Body of pancreas (tissue), 4 donors: ENCODE data around the gene GADD45GIP1. TPM values are rescaled to one million over a fixed set of nuclear protein-coding genes. Genes with fewer than 3 reads are reported as not detected.

Source experiments
- ATAC-seq: fragments of 150-250 bp; one replicate; pipeline ENCODE4 v1.9.1; 2016
- DNase-seq, 4 donors: peaks; one replicate each; pipeline ENCODE4 v3.0.0-alpha.2; 2019
- H3K27ac ChIP-seq, 4 donors: fragments of 200-600 bp; sonication (generic); 1 replicate in 3 of 4; 2 replicates in 1 of 4; pipeline versions ENCODE4 v1.5.1 to v1.6.1; 2016 to 2019; ENCODE audit warnings: mild to moderate bottlenecking in 1 of 4, mixed read lengths in 1 of 4, moderate library complexity in 1 of 4
- H3K27me3 ChIP-seq, 2 donors: fragments of 200-600 bp; sonication (generic); one replicate each; pipeline ENCODE4 v1.6.0; 2016; ENCODE audit warnings: mild to moderate bottlenecking in 1 of 2
- H3K36me3 ChIP-seq, 2 donors: fragments of 200-600 bp; sonication (generic); replicated peaks in 1 of 2; 2 replicates each; pipeline ENCODE4 v1.5.1; 2016; ENCODE audit warnings: low read depth in 2 of 2; ENCODE audit not compliant: insufficient read depth in 1 of 2
- H3K4me1 ChIP-seq: fragments of 200-600 bp; sonication (generic); one replicate; pipeline ENCODE4 v1.6.0; 2016
- H3K4me3 ChIP-seq, 2 donors: fragments of 200-600 bp; sonication (generic); 1 replicate in 1 of 2; 2 replicates in 1 of 2; pipeline ENCODE4 v1.5.1; 2016 to 2019
- H3K9me3 ChIP-seq, 3 donors: fragments of 200-600 bp; sonication (generic); 1 replicate in 2 of 3; 2 replicates in 1 of 3; pipeline ENCODE4 v1.5.1; 2016
- POLR2A ChIP-seq, 3 donors: fragments of 450-650 bp; IDR thresholded peaks; one replicate each; pipeline ENCODE4 v1.6.1; 2016; ENCODE audit warnings: antibody characterized with exemption in 3 of 3, mild to moderate bottlenecking in 2 of 3
- WGBS, 2 donors: methylation state at CpG; one replicate each; pipeline ENCODE4 v1.1.5; 2017; 5-methylcytosine and 5-hydroxymethylcytosine counted together
- intact Hi-C: fragments of 100-400 bp; cut with DNase I; formaldehyde crosslinking; loops from one replicate; pipeline ENCODE4 v1.15.1; 2023
- total RNA-seq, 2 donors: library from RNA; depleted of rRNA; stranded (reverse); fragments of >200 nt; gene quantifications; one replicate each; pipeline ENCODE4 v1.1.0, GENCODE V29; 2016
- TF ChIP-seq, protein P1 (sequence below), 7 experiments: fragments of 450-650 bp in 4 of 7; fragments of 200-600 bp in 3 of 7; sonication (generic) in 3 of 7; IDR thresholded peaks; one replicate each; pipeline ENCODE4 v1.5.1; 2016 to 2019; ENCODE audit warnings: antibody characterized with exemption in 7 of 7

The GADD45GIP1 gene
- total RNA-seq, 2 donors from 2014 or later: 31.3 to 42.0 TPM

DNA sequence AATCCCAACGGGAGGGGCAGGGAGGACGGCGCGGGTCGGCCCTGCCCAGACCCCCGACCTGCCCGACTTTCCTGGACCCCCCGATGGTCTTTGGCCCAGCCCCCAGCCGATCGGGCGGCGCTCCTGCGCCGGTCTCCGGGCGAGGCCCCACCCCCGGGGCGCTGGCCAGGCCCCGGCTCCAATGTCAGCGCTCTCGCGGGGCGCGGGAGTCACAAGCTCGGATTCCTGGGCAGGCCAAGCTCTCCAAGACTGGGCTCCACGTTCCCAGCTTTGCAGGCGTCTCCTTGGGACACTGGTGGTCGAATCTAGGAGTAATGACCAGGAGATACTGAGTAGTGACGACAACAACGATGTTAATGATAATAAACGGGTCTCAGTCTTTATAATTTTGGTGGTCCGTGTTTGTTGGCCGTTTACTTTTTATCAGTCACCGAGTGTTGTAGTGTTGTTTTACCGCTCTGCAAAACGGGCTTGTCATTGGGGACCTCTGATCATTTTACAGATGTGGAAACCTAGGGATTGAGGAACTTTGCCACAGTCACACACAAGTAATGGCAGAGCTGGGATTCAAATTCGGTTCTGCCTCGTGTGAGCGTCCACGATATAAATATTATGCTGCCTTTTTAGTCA lies 10.8 kb downstream of the GADD45GIP1 start:
- WGBS, 2 donors: 1% methylated on average over 14 to 31 of the region's 40 CpGs

DNA sequence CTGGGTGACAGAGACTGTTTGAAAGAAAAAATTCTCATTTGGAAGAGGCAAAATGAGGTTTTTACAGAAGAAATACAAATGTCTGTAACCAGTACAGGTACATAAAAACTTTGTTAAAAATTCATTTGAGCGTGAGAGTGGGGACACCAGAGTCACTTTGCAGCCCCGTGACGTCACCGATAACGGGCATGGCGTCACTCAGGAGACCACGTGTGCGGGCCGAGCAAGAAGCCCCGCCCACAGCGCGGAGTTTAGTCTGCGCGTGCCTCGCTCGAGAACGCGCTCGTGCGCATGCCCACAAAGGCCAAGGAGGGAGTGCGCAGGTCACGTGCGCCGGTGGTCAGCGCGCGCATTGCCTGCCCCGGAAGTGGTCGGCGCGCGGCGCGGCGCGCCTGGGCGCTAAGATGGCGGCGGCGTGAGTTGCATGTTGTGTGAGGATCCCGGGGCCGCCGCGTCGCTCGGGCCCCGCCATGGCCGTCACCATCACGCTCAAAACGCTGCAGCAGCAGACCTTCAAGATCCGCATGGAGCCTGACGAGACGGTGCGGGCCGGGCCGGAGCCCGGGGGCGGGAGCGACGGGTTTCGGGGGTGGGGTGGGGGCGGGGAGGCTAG lies 11.4 kb downstream of the GADD45GIP1 start, which contains the start of gene RAD23A:
Gene RAD23A, plus strand, starts transcription at position 384 of the 613 bp plus-strand sequence. Its CDS starts 87 bp downstream, at position 471.
- no peaks in the 10 kb centered on the region for H3K9me3 ChIP-seq
- TF ChIP-seq, protein P1, sequence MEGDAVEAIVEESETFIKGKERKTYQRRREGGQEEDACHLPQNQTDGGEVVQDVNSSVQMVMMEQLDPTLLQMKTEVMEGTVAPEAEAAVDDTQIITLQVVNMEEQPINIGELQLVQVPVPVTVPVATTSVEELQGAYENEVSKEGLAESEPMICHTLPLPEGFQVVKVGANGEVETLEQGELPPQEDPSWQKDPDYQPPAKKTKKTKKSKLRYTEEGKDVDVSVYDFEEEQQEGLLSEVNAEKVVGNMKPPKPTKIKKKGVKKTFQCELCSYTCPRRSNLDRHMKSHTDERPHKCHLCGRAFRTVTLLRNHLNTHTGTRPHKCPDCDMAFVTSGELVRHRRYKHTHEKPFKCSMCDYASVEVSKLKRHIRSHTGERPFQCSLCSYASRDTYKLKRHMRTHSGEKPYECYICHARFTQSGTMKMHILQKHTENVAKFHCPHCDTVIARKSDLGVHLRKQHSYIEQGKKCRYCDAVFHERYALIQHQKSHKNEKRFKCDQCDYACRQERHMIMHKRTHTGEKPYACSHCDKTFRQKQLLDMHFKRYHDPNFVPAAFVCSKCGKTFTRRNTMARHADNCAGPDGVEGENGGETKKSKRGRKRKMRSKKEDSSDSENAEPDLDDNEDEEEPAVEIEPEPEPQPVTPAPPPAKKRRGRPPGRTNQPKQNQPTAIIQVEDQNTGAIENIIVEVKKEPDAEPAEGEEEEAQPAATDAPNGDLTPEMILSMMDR (IDR thresholded peaks at IDR 0.05): peak in 3 of 7 experiments; percentile 12 to 34 (median 16)
- peak; percentile 67 to 90 (median 84) for TF ChIP-seq POLR2A (IDR thresholded peaks at IDR 0.05)
- peaks cover 62% of the 10 kb centered on the region for H3K4me1 ChIP-seq
- ATAC-seq: peak; percentile 95
- intact Hi-C loops: no loop called here
- peak; percentile 98 to 99 (median 99) for DNase-seq
- H3K27me3 ChIP-seq: no peaks in the 10 kb centered on the region
- WGBS, 2 donors: 1% methylated on average over 41 to 50 of the region's 62 CpGs
- H3K4me3 ChIP-seq: peak within 1 kb of the TSS; percentile 75 to 91
- peaks cover 14 to 35% of the 10 kb centered on the region in 2 donors for H3K36me3 ChIP-seq
- H3K27ac ChIP-seq: peak within 1 kb of the TSS; percentile 86 to 95 (median 87)

More for the DNA sequence above, 10.8 kb downstream of the GADD45GIP1 start:
- TF ChIP-seq, protein P1 (IDR thresholded peaks at IDR 0.05): no peak
- no peak for TF ChIP-seq POLR2A (IDR thresholded peaks at IDR 0.05)
- Histone ChIP-seq H3K27me3 (no peaks in the 10 kb centered on the region), H3K36me3 (peaks cover 8 to 37% of the 10 kb centered on the region in 2 donors), H3K4me1 (peaks cover 55% of the 10 kb centered on the region), H3K4me3 (peak overlapping the region; percentile 75 to 91), H3K27ac (peak overlapping the region; percentile 86 to 95 (median 87)), H3K9me3 (no peaks in the 10 kb centered on the region)
- intact Hi-C loops: no loop called here
- peak; percentile 70 for ATAC-seq
- peak; percentile 69 to 77 (median 73) for DNase-seq

DNA sequence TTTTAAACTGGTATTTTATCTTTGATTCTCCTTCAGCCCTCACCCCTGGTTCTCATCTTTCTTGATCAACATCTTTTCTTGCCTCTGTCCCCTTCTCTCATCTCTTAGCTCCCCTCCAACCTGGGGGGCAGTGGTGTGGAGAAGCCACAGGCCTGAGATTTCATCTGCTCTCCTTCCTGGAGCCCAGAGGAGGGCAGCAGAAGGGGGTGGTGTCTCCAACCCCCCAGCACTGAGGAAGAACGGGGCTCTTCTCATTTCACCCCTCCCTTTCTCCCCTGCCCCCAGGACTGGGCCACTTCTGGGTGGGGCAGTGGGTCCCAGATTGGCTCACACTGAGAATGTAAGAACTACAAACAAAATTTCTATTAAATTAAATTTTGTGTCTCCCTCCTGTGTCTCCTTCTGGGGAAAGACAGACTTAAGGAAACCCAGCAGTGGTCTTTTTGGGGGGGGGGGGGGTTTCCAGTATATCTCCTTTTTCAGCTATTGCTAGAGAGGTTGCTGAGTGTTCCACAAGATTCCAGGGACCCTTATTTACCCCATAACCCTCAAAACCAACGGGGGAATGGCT lies 12.8 kb downstream of the GADD45GIP1 start:
- no peaks in the 10 kb centered on the region for H3K9me3 ChIP-seq
- no peak for ATAC-seq
- WGBS, 2 donors: 43 to 55% methylated on average over 2 of the region's 2 CpGs
- DNase-seq: no peak
- H3K27ac ChIP-seq: peak overlapping the region in 3 of 4 donors; percentile 86 to 95 (median 88)
- H3K4me3 ChIP-seq: no peak overlapping the region
- no peaks in the 10 kb centered on the region for H3K27me3 ChIP-seq
- peaks cover 74% of the 10 kb centered on the region for H3K4me1 ChIP-seq
- intact Hi-C loops: no loop called here
- H3K36me3 ChIP-seq: peaks cover 16 to 25% of the 10 kb centered on the region in 2 donors
- no peak for TF ChIP-seq POLR2A (IDR thresholded peaks at IDR 0.05)
- TF ChIP-seq, protein P1 (IDR thresholded peaks at IDR 0.05): no peak

DNA sequence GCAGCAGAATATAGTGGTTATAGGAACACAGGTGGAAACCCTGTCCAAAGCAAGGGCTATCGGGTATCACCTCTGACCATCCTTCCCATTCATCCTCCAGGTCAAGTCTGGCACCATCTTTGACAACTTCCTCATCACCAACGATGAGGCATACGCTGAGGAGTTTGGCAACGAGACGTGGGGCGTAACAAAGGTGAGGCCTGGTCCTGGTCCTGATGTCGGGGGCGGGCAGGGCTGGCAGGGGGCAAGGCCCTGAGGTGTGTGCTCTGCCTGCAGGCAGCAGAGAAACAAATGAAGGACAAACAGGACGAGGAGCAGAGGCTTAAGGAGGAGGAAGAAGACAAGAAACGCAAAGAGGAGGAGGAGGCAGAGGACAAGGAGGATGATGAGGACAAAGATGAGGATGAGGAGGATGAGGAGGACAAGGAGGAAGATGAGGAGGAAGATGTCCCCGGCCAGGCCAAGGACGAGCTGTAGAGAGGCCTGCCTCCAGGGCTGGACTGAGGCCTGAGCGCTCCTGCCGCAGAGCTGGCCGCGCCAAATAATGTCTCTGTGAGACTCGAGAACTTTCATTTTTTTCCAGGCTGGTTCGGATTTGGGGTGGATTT lies 13.5 kb downstream of the GADD45GIP1 start:
- TF ChIP-seq, protein P1 (IDR thresholded peaks at IDR 0.05): no peak
- TF ChIP-seq POLR2A (IDR thresholded peaks at IDR 0.05): no peak
- intact Hi-C loops: no loop called here
- Histone ChIP-seq H3K4me3 (no peak overlapping the region), H3K27ac (peak overlapping the region in 2 of 4 donors; percentile 4 to 24), H3K4me1 (peaks cover 74% of the 10 kb centered on the region), H3K27me3 (no peaks in the 10 kb centered on the region), H3K36me3 (peaks cover 10 to 18% of the 10 kb centered on the region in 2 donors), H3K9me3 (no peaks in the 10 kb centered on the region)
- ATAC-seq (no peak), DNase-seq (no peak)
- 55 to 75% methylated on average over 18 of the region's 18 CpGs for WGBS, 2 donors
